ENCODE data around the gene MARCHF6.

- TF ChIP-seq EZH2 (IDR thresholded peaks at IDR 0.05; ENCODE audit: borderline replicate concordance, insufficient read depth, low read depth, low read length, poor library complexity, severe bottlenecking): no peak
- no peak for TF ChIP-seq CTCF (IDR thresholded peaks at IDR 0.05)
These were observed 17.4 kb downstream of the MARCHF6 start for GRCh38 chr5:10370931-10371330.
